ENCODE results near the gene TBRG4.

Gene TBRG4

DNA sequence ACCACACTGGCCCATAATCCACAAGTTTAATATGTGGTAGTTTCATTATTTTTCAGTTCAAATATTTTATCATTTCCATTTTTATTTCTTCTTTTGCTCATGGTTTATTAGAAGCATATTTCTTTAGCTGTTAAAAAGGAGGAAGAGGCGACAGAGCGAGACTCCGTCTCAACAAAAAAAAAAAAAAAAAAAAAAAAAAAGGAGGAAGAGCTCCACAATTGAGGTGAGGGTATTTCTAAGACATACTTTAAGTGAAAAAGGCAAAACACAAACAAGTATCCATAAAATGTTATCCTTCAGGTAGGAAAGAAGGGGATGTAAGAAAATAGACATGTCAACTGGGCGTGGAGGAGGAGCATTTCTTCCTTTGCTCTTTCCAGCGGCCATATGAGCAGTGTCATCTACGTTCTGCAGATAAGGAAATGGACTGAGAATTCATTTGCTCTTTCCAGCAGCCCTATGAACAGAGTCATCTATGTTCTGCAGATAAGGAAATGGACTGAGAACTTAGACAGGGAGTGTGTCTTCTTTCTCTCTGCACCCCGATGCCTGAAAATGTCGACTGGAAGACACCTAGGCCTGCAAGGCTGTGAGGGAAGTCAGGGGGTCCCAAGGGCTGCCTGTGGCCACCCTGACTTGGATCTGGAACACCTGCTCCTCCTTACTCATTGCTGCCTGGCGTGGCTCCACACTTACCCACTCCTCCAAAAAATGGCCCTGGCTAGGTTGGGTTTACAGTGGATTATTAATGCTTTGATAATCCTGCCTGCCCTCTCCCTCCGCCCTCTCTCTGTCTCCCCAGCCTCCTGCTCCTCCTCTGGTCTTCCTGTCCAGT, 27.2 kb upstream of the TBRG4 start:
- Histone ChIP-seq H3K27me3 (peaks cover 0 to 10% of the 10 kb centered on the region in 2 donors), H3K36me3 (no peaks in the 10 kb centered on the region), H3K4me1 (no peaks in the 10 kb centered on the region), H3K4me3 (no peak overlapping the region), H3K27ac (no peak overlapping the region), H3K9me3 (no peaks in the 10 kb centered on the region)
- no peak for DNase-seq
- TF ChIP-seq, protein P1, sequence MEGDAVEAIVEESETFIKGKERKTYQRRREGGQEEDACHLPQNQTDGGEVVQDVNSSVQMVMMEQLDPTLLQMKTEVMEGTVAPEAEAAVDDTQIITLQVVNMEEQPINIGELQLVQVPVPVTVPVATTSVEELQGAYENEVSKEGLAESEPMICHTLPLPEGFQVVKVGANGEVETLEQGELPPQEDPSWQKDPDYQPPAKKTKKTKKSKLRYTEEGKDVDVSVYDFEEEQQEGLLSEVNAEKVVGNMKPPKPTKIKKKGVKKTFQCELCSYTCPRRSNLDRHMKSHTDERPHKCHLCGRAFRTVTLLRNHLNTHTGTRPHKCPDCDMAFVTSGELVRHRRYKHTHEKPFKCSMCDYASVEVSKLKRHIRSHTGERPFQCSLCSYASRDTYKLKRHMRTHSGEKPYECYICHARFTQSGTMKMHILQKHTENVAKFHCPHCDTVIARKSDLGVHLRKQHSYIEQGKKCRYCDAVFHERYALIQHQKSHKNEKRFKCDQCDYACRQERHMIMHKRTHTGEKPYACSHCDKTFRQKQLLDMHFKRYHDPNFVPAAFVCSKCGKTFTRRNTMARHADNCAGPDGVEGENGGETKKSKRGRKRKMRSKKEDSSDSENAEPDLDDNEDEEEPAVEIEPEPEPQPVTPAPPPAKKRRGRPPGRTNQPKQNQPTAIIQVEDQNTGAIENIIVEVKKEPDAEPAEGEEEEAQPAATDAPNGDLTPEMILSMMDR (IDR thresholded peaks at IDR 0.05), result no peak
- intact Hi-C loops (cut with DNase I; ENCODE audit: low total_unique reads), result loop anchor here (10.0 kb wide), 2 partner anchors 174 to 284 kb away; no protein-coding TSS in a partner anchor

DNA sequence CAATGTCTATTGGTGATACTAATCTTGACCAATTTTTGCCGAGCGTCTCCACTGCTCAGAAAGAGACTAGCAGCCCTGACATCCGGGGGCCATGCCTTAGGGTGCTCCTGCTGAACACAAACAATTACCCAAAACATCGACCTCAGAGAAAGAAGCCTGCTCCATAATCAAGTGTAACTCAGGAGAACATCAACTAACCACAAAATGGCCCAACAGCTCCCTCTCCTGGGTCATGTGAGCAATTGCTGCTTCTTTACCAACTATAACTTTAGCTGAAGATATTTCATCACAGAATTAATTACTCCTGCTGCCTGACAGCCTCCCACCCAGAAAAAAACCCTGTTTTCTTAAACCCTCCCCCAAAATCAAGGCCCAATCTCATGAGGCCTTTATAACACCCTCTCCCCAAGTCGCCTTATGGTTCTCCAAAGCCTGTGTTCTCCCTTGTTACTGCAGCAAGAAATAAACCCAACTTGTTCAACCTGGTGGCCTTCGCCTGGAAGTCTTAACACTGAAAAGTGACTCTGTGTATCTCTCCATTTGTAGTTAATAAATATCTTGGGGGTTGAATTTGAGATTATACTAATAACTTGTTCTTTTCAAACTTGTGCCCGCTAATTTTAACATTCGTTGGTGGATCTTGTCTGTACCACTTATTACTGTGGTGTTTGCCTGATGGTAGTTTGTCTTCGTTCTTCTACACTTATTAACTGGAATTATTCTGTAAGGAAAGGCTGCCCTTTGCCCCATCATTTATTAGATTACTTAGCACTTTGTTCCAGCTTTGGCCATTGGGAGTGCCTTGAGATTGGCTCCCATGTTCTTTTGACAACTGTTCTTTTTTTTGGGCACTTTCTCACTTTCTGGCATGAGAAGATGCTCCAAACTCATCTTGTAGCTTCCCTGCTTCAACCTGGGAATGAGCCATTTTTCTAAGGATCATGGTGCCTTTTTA, 24.9 kb upstream of the TBRG4 start:
- H3K36me3 ChIP-seq, result no peaks in the 10 kb centered on the region
- DNase-seq, result peak in 1 of 2 donors; percentile 75
- no peak overlapping the region for H3K4me3 ChIP-seq
- no peaks in the 10 kb centered on the region for H3K4me1 ChIP-seq
- intact Hi-C loops (cut with DNase I; ENCODE audit: low total_unique reads), result loop anchor here (10.0 kb wide), 2 partner anchors 172 to 282 kb away; no protein-coding TSS in a partner anchor
- no peaks in the 10 kb centered on the region for H3K9me3 ChIP-seq
- TF ChIP-seq, protein P1 (IDR thresholded peaks at IDR 0.05), result peak; percentile 75 to 81
- no peak overlapping the region for H3K27ac ChIP-seq
- peaks cover 0 to 17% of the 10 kb centered on the region in 2 donors for H3K27me3 ChIP-seq

DNA sequence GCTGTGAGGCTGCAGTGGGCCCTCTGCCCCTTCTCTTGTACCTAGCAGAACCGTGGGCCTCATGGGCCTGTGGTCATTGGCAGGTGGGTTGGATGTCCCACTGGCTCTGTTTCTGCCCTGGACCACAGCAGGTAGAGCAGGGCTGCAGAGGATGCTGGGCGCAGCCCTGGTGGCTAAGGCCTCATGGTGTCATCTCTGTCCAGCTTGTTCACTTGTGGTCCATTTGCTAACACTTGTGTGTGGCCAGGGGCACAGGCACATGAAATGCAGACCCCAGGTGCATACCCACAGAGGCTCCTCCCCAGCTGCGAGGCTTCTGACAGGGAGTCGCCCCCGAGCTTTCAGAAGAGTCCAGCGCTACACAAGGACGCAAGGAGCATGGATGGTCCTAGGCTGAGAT, 22.4 kb upstream of the TBRG4 start:
- no peak for DNase-seq
- intact Hi-C loops (cut with DNase I; ENCODE audit: low total_unique reads), result loop anchor here (10.0 kb wide), 2 partner anchors 169 to 279 kb away; no protein-coding TSS in a partner anchor
- H3K36me3 ChIP-seq, result no peaks in the 10 kb centered on the region

DNA sequence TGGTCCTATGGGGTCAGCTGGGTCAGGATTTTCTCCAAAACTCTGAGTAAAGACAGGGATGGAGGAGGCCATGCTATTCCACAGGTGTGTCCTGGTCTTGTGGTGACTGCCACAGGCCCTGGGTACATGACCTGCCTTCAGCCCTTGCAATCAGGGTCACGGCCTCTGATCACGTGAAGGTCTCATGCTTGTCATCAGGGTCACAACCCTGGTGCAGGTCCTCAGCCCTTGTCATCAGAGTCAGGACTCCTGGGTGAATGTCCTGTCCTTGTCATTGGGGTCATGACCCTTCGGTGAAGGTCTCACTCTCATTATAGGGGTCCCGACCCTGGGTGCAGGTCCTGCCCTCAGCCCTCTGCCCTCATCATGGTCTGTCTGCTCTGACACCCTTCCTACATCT, 21.9 kb upstream of the TBRG4 start:
- no peak for DNase-seq
- intact Hi-C loops (cut with DNase I; ENCODE audit: low total_unique reads), result loop anchor here (10.0 kb wide), 2 partner anchors 169 to 279 kb away; no protein-coding TSS in a partner anchor
- peaks cover 0 to 12% of the 10 kb centered on the region in 2 donors for H3K27me3 ChIP-seq
- no peak overlapping the region for H3K27ac ChIP-seq
- H3K9me3 ChIP-seq, result no peaks in the 10 kb centered on the region
- no peaks in the 10 kb centered on the region for H3K4me1 ChIP-seq
- H3K4me3 ChIP-seq, result no peak overlapping the region
- TF ChIP-seq, protein P1 (IDR thresholded peaks at IDR 0.05), result no peak
- no peaks in the 10 kb centered on the region for H3K36me3 ChIP-seq

More for the DNA sequence above, 22.4 kb upstream of the TBRG4 start:
- no peak overlapping the region for H3K4me3 ChIP-seq
- no peaks in the 10 kb centered on the region for H3K9me3 ChIP-seq
- peaks cover 0 to 14% of the 10 kb centered on the region in 2 donors for H3K27me3 ChIP-seq
- no peaks in the 10 kb centered on the region for H3K4me1 ChIP-seq
- H3K27ac ChIP-seq, result no peak overlapping the region
- TF ChIP-seq, protein P1 (IDR thresholded peaks at IDR 0.05), result no peak

DNA sequence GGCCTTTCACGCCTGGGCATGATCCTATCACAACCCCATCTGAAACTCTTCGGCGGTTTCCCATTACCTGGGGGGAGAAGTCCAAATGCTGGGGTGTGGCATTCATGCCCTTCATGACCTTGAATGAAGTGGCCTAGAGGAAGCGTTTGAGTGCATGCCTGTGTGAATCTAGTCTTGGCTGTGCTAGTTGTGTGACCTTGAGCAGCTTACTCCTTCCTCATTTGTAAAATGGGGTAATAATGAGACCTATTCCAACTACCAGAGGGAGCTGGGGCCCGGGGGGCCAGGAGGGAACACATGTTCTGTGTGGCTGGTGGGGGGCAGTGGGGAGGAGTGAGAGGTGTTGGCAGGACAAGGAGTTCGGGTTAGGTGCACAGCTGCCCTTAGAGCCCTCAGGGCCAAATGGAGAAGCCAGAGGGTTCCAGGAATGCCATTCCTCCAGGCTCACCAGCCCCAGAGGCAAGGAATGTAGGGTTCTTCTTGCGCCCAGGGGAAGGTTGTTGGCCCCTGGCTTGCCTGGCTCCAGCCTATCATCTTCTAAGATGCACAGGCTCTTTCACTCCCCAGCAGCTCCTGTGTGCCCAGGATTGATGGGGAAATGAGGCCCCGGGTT, 21.3 kb upstream of the TBRG4 start:
- Histone ChIP-seq H3K27me3 (peaks cover 0 to 12% of the 10 kb centered on the region in 2 donors), H3K9me3 (no peaks in the 10 kb centered on the region), H3K36me3 (no peaks in the 10 kb centered on the region), H3K27ac (no peak overlapping the region), H3K4me1 (no peaks in the 10 kb centered on the region), H3K4me3 (no peak overlapping the region)
- no peak for DNase-seq
- intact Hi-C loops (cut with DNase I; ENCODE audit: low total_unique reads), result loop anchor here (10.0 kb wide), 2 partner anchors 168 to 278 kb away; no protein-coding TSS in a partner anchor
- TF ChIP-seq, protein P1 (IDR thresholded peaks at IDR 0.05), result no peak
